ENCODE results near the gene SPPL2A.
"Not testable (repeated sequence)": the region's sequence is repeated elsewhere in the genome, so short reads cannot be mapped to it uniquely, and the experiment has no call there.

SPPL2A gene

GRCh38 chr15:50765195-50765967 lies at the start of gene SPPL2A:
Gene SPPL2A (minus strand): TSS chr15:50765706. CDS start chr15:50765533, 173 bp downstream.
- no peak for TF ChIP-seq CTCF (IDR thresholded peaks at IDR 0.05; ENCODE audit: extremely low read depth, missing control alignments)
- peak; percentile 95 for DNase-seq (ENCODE audit: low spot score)

- no peak for TF ChIP-seq CTCF (IDR thresholded peaks at IDR 0.05; ENCODE audit: extremely low read depth, missing control alignments)
Observed at GRCh38 chr15:50814634-50815033, 49.1 kb upstream of the SPPL2A start.

GRCh38 chr15:50813865-50814264 lies 48.4 kb upstream of the SPPL2A start:
- no peak for DNase-seq (ENCODE audit: low spot score)
- TF ChIP-seq CTCF (IDR thresholded peaks at IDR 0.05; ENCODE audit: extremely low read depth, missing control alignments), result no peak

More at GRCh38 chr15:50814634-50815033, 49.1 kb upstream of the SPPL2A start:
- DNase-seq (ENCODE audit: low spot score), result no peak

- TF ChIP-seq CTCF (IDR thresholded peaks at IDR 0.05; ENCODE audit: extremely low read depth, missing control alignments), result no peak
- DNase-seq (ENCODE audit: low spot score), result no peak
Observed at GRCh38 chr15:50813089-50813488, 47.6 kb upstream of the SPPL2A start.

- not testable (repeated sequence) for DNase-seq (ENCODE audit: low spot score)
Observed at GRCh38 chr15:50812181-50812506, 46.6 kb upstream of the SPPL2A start.

- DNase-seq (ENCODE audit: low spot score), result not testable (repeated sequence)
Observed at GRCh38 chr15:50811461-50812180, 46.1 kb upstream of the SPPL2A start.

- DNase-seq (ENCODE audit: low spot score), result no peak
- no peak for TF ChIP-seq CTCF (IDR thresholded peaks at IDR 0.05; ENCODE audit: extremely low read depth, missing control alignments)
Observed at GRCh38 chr15:50810128-50810527, 44.6 kb upstream of the SPPL2A start.

- TF ChIP-seq CTCF (IDR thresholded peaks at IDR 0.05; ENCODE audit: extremely low read depth, missing control alignments), result no peak
- no peak for DNase-seq (ENCODE audit: low spot score)
Observed at GRCh38 chr15:50808728-50809127, 43.2 kb upstream of the SPPL2A start.

Data from GM20000 (cell line).